Natural killer cell (primary cell): ENCODE measurements around the gene DEFB119. TPM values are rescaled to one million over a fixed set of nuclear protein-coding genes. Genes with fewer than 3 reads are reported as not detected.
"Not testable (repeated sequence)": the region's sequence is repeated elsewhere in the genome, so short reads cannot be mapped to it uniquely, and the experiment has no call there.

Experiments used
- ATAC-seq, 3 donors: fragments of 150-1000 bp in 2 of 3; fragments of 200-7000 bp in 1 of 3; cut with Tn5 transposase; 1 replicate in 1 of 3; 2 replicates in 2 of 3; pipeline ENCODE4 v1.10.0; 2021; ENCODE audit warnings: mild to moderate bottlenecking in 2 of 3, moderate library complexity in 2 of 3
- DNase-seq, 2 donors: peaks; one replicate each; pipeline versions ENCODE4 v3.0.0 to v3.0.0-alpha.2; 2013 to 2021; ENCODE audit warnings: mixed read lengths in 1 of 2
- H3K27ac ChIP-seq: one replicate; pipeline ENCODE4 v1.5.1; 2013; ENCODE audit warnings: mild to moderate bottlenecking, low read length
- H3K27me3 ChIP-seq: one replicate; pipeline ENCODE4 v1.6.1; 2013; ENCODE audit warnings: low read length; ENCODE audit not compliant: control insufficient read depth, insufficient read depth
- H3K36me3 ChIP-seq: one replicate; pipeline ENCODE4 v1.6.1; 2013; ENCODE audit warnings: low read length; ENCODE audit not compliant: control insufficient read depth, insufficient read depth
- H3K4me1 ChIP-seq: one replicate; pipeline ENCODE4 v1.6.1; 2013; ENCODE audit warnings: low read length; ENCODE audit not compliant: control insufficient read depth, insufficient read depth
- H3K4me3 ChIP-seq: one replicate; pipeline ENCODE4 v1.5.1; 2013; ENCODE audit warnings: low read length
- H3K9me3 ChIP-seq: one replicate; pipeline ENCODE4 v1.6.1; 2013; ENCODE audit warnings: low read length; ENCODE audit not compliant: control insufficient read depth, insufficient read depth
- H3K27ac Mint-ChIP-seq, 2 donors: one replicate each; pipeline ENCODE4 v1.8.0; 2022; ENCODE audit warnings: mild to moderate bottlenecking in 2 of 2, mixed read lengths in 2 of 2, moderate library complexity in 1 of 2
- H3K27me3 Mint-ChIP-seq, 2 donors: one replicate each; pipeline ENCODE4 v1.8.0; 2022; ENCODE audit warnings: low read depth in 2 of 2, mixed read lengths in 2 of 2
- H3K36me3 Mint-ChIP-seq: one replicate; pipeline ENCODE4 v1.8.0; 2022; ENCODE audit warnings: mixed read lengths
- H3K4me1 Mint-ChIP-seq, 2 donors: one replicate each; pipeline ENCODE4 v1.8.0; 2022; ENCODE audit warnings: mixed read lengths in 2 of 2
- H3K4me3 Mint-ChIP-seq: one replicate; pipeline ENCODE4 v1.8.0; 2022; ENCODE audit warnings: mild to moderate bottlenecking, moderate library complexity, mixed read lengths
- H3K9me3 Mint-ChIP-seq, 2 donors: one replicate each; pipeline ENCODE4 v1.8.0; 2022; ENCODE audit warnings: mixed read lengths in 2 of 2
- CTCF ChIP-seq: fragments of 200-600 bp; IDR thresholded peaks from one replicate; pipeline ENCODE4 v1.8.0; 2022; ENCODE audit warnings: antibody characterized with exemption
- WGBS: methylation state at CpG from one replicate; pipeline ENCODE4 v1.1.7; 2013; ENCODE audit warnings: missing lambda C conversion rate; ENCODE audit not compliant: insufficient coverage; 5-methylcytosine and 5-hydroxymethylcytosine counted together
- intact Hi-C: fragments of 100-400 bp; cut with micrococcal nuclease; formaldehyde crosslinking; loops from one replicate; pipeline ENCODE4 v1.14.2; 2022
- total RNA-seq, 4 donors: library from RNA; stranded (reverse); fragments of 120-200 nt in 1 of 4; gene quantifications; one replicate each; pipeline versions ENCODE4 v1.2.3 to v1.2.4, GENCODE V29; 2013 to 2022

DEFB119 gene
- total RNA-seq, 3 donors from 2014 or later (not counting 1 experiment from before 2014, with no cell fraction given) = not detected

GRCh38 chr20:31392836-31393235, 2.4 kb upstream of the DEFB119 start:
- Histone ChIP-seq H3K36me3 (no peaks in the 10 kb centered on the region), H3K4me3 (no peak overlapping the region), H3K27ac (no peak overlapping the region), H3K27me3 (no peaks in the 10 kb centered on the region), H3K9me3 (no peaks in the 10 kb centered on the region), H3K4me1 (no peaks in the 10 kb centered on the region)
- Mint-ChIP-seq H3K36me3 (no peaks in the 10 kb centered on the region), H3K4me3 (no peak overlapping the region), H3K27ac (no peak overlapping the region), H3K27me3 (peaks cover 0 to 6% of the 10 kb centered on the region in 2 donors), H3K4me1 (no peaks in the 10 kb centered on the region), H3K9me3 (no peaks in the 10 kb centered on the region)
- DNase-seq (no peak), ATAC-seq (no peak)
- TF ChIP-seq CTCF = no peak
- WGBS = 82% methylated on average over 2 of the region's 2 CpGs
- intact Hi-C loops = no loop called here

- no CpG with 5 or more reads among the region's 2 CpGs for WGBS
- Histone ChIP-seq H3K27ac (no peak overlapping the region), H3K36me3 (no peaks in the 10 kb centered on the region), H3K27me3 (no peaks in the 10 kb centered on the region), H3K9me3 (no peaks in the 10 kb centered on the region), H3K4me3 (no peak overlapping the region), H3K4me1 (no peaks in the 10 kb centered on the region)
- peaks cover 0 to 2% of the 10 kb centered on the region in 2 donors for H3K27me3 Mint-ChIP-seq
- ATAC-seq (no peak), DNase-seq (no peak)
- no peak overlapping the region for H3K4me3 Mint-ChIP-seq
- H3K36me3 Mint-ChIP-seq = no peaks in the 10 kb centered on the region
- peaks cover 0 to 2% of the 10 kb centered on the region in 2 donors for H3K9me3 Mint-ChIP-seq
- H3K27ac Mint-ChIP-seq = no peak overlapping the region
- H3K4me1 Mint-ChIP-seq = no peaks in the 10 kb centered on the region
- intact Hi-C loops = no loop called here
- no peak for TF ChIP-seq CTCF
Measured at GRCh38 chr20:31374346-31374745, 16.0 kb downstream of the DEFB119 start.

GRCh38 chr20:31368301-31368700, 22.1 kb downstream of the DEFB119 start, which contains the start of gene DEFB118:
DEFB118 (plus strand) TSS chr20:31368601; CDS start chr20:31368651, 50 bp downstream.
- intact Hi-C loops = no loop called here
- WGBS = 87% methylated on average over 2 of the region's 2 CpGs
- Histone ChIP-seq H3K36me3 (no peaks in the 10 kb centered on the region), H3K27ac (no peak within 1 kb of the TSS), H3K27me3 (no peaks in the 10 kb centered on the region), H3K4me1 (no peaks in the 10 kb centered on the region), H3K4me3 (no peak within 1 kb of the TSS), H3K9me3 (peaks cover 3% of the 10 kb centered on the region)
- no peaks in the 10 kb centered on the region for H3K4me1 Mint-ChIP-seq
- H3K27ac Mint-ChIP-seq = no peak within 1 kb of the TSS
- H3K9me3 Mint-ChIP-seq = peaks cover 0 to 2% of the 10 kb centered on the region in 2 donors
- peaks cover 0 to 2% of the 10 kb centered on the region in 2 donors for H3K27me3 Mint-ChIP-seq
- no peak for ATAC-seq
- H3K36me3 Mint-ChIP-seq = no peaks in the 10 kb centered on the region
- TF ChIP-seq CTCF = no peak
- H3K4me3 Mint-ChIP-seq = no peak within 1 kb of the TSS
- DNase-seq = no peak

- H3K4me1 Mint-ChIP-seq, H3K36me3 Mint-ChIP-seq, H3K9me3 ChIP-seq, H3K9me3 Mint-ChIP-seq, DNase-seq, H3K27me3 Mint-ChIP-seq, H3K4me3 Mint-ChIP-seq, intact Hi-C loops, H3K36me3 ChIP-seq, H3K4me3 ChIP-seq, H3K27ac ChIP-seq, H3K27me3 ChIP-seq, ATAC-seq, H3K4me1 ChIP-seq, H3K27ac Mint-ChIP-seq: not testable (repeated sequence)
- WGBS = 84% methylated on average over 4 of the region's 5 CpGs
Measured at GRCh38 chr20:31364272-31364671, 26.1 kb downstream of the DEFB119 start.
